ENCODE results near the gene RAET1E. TPM values are rescaled to one million over a fixed set of nuclear protein-coding genes. Genes with fewer than 3 reads are reported as not detected.

RAET1E gene
- total and polyA plus RNA-seq, 2 experiments from 2014 or later: not detected

DNA sequence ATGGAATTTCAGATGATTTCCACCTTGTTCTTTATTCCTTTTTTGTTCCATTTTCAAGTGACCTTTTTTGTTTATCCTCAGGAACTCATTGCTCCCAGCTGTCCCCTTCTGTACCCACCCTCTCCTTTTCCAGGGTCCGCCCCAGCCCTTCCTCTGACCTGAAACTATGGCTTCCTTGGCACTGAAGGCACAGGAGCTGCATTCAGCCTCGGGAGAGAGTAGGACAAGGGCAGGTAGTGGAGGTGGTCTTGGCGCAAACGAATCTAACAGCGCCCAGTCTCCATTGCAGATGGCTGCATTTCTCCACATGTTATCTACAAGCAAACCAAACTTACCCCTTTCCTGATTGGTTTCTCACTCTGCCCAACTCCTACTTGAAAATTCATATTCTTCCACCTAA lies 35.1 kb upstream of the RAET1E start (continued):
- TF ChIP-seq, protein P1, sequence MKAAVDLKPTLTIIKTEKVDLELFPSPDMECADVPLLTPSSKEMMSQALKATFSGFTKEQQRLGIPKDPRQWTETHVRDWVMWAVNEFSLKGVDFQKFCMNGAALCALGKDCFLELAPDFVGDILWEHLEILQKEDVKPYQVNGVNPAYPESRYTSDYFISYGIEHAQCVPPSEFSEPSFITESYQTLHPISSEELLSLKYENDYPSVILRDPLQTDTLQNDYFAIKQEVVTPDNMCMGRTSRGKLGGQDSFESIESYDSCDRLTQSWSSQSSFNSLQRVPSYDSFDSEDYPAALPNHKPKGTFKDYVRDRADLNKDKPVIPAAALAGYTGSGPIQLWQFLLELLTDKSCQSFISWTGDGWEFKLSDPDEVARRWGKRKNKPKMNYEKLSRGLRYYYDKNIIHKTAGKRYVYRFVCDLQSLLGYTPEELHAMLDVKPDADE (IDR thresholded peaks at IDR 0.05): no peak
- no peak for TF ChIP-seq CREB1 (CRISPR knock-in tag; IDR thresholded peaks at IDR 0.05; ENCODE audit: low read depth)
- TF ChIP-seq NANOG (IDR thresholded peaks at IDR 0.05; ENCODE audit: borderline replicate concordance): no peak
- no peak for TF ChIP-seq ZNF114 (CRISPR knock-in tag; IDR thresholded peaks at IDR 0.05)
- TF ChIP-seq STAT1 (IDR thresholded peaks at IDR 0.05; ENCODE audit: unreplicated experiment): no peak

DNA sequence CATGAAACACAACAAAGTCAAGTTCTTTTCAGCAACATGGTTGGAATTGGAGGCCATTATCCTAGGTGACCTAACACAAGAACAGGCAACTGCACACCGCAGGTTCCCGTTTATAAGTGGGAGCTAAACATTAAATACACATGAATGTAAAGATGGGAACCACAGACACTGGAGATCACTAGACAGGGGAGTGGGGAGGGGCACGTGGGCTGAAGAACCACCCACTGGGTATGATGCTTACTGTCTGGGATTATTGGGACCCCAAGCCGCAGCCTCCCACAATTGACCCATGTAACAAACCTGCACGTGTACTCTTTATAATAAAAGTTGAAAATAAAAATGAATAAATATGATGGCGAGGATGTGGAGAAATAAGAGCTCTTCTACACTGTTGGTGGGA lies 33.6 kb upstream of the RAET1E start:
- H3K4me3 Mint-ChIP-seq: no peak overlapping the region
- Histone ChIP-seq H3K4me3 (no peak overlapping the region), H3K9me2 (ENCODE audit: insufficient read depth) (no peaks in the 10 kb centered on the region), H2AFZ (no peak overlapping the region), H3F3A (replicated peaks; ENCODE audit: low read depth) (no peaks in the 10 kb centered on the region), H3K79me2 (replicated peaks; ENCODE audit: insufficient read depth) (no peaks in the 10 kb centered on the region), H4K20me1 (replicated peaks; ENCODE audit: insufficient read depth) (no peaks in the 10 kb centered on the region), H3K36me3 (ENCODE audit: insufficient read depth) (no peaks in the 10 kb centered on the region), H3K4me1 (ENCODE audit: insufficient read depth) (no peaks in the 10 kb centered on the region), H3K27me3 (ENCODE audit: insufficient read depth) (peaks cover 82% of the 10 kb centered on the region), H3K27ac (ENCODE audit: low read depth) (no peak overlapping the region), H3K4me2 (no peak overlapping the region)
- peaks cover 25% of the 10 kb centered on the region for H3K27me3 Mint-ChIP-seq (ENCODE audit: insufficient read depth, low read depth, poor library complexity)
- H3K4me1 Mint-ChIP-seq: no peaks in the 10 kb centered on the region
- H3K9me3 Mint-ChIP-seq: no peaks in the 10 kb centered on the region
- no peak for DNase-seq (ENCODE audit: low spot score)
- ATAC-seq: no peak
- no peaks in the 10 kb centered on the region for H3K36me3 Mint-ChIP-seq (ENCODE audit: low read depth)
- H3K27ac Mint-ChIP-seq: no peak overlapping the region
- TF ChIP-seq EZH2 (IDR thresholded peaks at IDR 0.05; ENCODE audit: low read depth, unreplicated experiment) (no peak), ZNF114 (CRISPR knock-in tag; IDR thresholded peaks at IDR 0.05) (no peak), POLR2AphosphoS5 (IDR thresholded peaks at IDR 0.05; ENCODE audit: low read depth) (no peak), ZNF331 (CRISPR knock-in tag; IDR thresholded peaks at IDR 0.05; ENCODE audit: low read depth) (no peak), CREB1 (CRISPR knock-in tag; IDR thresholded peaks at IDR 0.05; ENCODE audit: low read depth) (no peak), JUNB (IDR thresholded peaks at IDR 0.05; ENCODE audit: unreplicated experiment) (no peak), NANOG (IDR thresholded peaks at IDR 0.05; ENCODE audit: borderline replicate concordance) (no peak), EZH2phosphoT487 (IDR thresholded peaks at IDR 0.05; ENCODE audit: unreplicated experiment) (no peak)
- TF ChIP-seq, protein P2, sequence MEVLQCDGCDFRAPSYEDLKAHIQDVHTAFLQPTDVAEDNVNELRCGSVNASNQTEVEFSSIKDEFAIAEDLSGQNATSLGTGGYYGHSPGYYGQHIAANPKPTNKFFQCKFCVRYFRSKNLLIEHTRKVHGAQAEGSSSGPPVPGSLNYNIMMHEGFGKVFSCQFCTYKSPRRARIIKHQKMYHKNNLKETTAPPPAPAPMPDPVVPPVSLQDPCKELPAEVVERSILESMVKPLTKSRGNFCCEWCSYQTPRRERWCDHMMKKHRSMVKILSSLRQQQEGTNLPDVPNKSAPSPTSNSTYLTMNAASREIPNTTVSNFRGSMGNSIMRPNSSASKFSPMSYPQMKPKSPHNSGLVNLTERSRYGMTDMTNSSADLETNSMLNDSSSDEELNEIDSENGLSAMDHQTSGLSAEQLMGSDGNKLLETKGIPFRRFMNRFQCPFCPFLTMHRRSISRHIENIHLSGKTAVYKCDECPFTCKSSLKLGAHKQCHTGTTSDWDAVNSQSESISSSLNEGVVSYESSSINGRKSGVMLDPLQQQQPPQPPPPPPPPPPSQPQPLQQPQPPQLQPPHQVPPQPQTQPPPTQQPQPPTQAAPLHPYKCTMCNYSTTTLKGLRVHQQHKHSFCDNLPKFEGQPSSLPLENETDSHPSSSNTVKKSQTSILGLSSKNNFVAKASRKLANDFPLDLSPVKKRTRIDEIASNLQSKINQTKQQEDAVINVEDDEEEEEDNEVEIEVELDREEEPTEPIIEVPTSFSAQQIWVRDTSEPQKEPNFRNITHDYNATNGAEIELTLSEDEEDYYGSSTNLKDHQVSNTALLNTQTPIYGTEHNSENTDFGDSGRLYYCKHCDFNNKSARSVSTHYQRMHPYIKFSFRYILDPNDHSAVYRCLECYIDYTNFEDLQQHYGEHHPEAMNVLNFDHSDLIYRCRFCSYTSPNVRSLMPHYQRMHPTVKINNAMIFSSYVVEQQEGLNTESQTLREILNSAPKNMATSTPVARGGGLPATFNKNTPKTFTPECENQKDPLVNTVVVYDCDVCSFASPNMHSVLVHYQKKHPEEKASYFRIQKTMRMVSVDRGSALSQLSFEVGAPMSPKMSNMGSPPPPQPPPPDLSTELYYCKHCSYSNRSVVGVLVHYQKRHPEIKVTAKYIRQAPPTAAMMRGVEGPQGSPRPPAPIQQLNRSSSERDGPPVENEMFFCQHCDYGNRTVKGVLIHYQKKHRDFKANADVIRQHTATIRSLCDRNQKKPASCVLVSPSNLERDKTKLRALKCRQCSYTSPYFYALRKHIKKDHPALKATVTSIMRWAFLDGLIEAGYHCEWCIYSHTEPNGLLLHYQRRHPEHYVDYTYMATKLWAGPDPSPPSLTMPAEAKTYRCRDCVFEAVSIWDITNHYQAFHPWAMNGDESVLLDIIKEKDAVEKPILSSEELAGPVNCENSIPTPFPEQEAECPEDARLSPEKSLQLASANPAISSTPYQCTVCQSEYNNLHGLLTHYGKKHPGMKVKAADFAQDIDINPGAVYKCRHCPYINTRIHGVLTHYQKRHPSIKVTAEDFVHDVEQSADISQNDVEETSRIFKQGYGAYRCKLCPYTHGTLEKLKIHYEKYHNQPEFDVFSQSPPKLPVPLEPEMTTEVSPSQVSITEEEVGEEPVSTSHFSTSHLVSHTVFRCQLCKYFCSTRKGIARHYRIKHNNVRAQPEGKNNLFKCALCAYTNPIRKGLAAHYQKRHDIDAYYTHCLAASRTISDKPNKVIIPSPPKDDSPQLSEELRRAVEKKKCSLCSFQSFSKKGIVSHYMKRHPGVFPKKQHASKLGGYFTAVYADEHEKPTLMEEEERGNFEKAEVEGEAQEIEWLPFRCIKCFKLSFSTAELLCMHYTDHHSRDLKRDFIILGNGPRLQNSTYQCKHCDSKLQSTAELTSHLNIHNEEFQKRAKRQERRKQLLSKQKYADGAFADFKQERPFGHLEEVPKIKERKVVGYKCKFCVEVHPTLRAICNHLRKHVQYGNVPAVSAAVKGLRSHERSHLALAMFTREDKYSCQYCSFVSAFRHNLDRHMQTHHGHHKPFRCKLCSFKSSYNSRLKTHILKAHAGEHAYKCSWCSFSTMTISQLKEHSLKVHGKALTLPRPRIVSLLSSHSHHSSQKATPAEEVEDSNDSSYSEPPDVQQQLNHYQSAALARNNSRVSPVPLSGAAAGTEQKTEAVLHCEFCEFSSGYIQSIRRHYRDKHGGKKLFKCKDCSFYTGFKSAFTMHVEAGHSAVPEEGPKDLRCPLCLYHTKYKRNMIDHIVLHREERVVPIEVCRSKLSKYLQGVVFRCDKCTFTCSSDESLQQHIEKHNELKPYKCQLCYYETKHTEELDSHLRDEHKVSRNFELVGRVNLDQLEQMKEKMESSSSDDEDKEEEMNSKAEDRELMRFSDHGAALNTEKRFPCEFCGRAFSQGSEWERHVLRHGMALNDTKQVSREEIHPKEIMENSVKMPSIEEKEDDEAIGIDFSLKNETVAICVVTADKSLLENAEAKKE (CRISPR knock-in tag; IDR thresholded peaks at IDR 0.05): no peak
- TF ChIP-seq, protein P1 (IDR thresholded peaks at IDR 0.05): no peak
- TF ChIP-seq, protein P3, sequence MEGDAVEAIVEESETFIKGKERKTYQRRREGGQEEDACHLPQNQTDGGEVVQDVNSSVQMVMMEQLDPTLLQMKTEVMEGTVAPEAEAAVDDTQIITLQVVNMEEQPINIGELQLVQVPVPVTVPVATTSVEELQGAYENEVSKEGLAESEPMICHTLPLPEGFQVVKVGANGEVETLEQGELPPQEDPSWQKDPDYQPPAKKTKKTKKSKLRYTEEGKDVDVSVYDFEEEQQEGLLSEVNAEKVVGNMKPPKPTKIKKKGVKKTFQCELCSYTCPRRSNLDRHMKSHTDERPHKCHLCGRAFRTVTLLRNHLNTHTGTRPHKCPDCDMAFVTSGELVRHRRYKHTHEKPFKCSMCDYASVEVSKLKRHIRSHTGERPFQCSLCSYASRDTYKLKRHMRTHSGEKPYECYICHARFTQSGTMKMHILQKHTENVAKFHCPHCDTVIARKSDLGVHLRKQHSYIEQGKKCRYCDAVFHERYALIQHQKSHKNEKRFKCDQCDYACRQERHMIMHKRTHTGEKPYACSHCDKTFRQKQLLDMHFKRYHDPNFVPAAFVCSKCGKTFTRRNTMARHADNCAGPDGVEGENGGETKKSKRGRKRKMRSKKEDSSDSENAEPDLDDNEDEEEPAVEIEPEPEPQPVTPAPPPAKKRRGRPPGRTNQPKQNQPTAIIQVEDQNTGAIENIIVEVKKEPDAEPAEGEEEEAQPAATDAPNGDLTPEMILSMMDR (conservative IDR thresholded peaks at IDR 0.05; ENCODE audit: low read depth in 2 of 2): no peak
